GM12878 (cell line): ENCODE measurements around the gene RAB31. TPM values are rescaled to one million over a fixed set of nuclear protein-coding genes. Genes with fewer than 3 reads are reported as not detected.

Experiments used
- ATAC-seq: fragments of 200-7000 bp; cut with Tn5 transposase; 3 replicates; pipeline ENCODE4 v1.9.1; 2020; ENCODE audit warnings: mild to moderate bottlenecking, moderate library complexity
- BruUV-seq: library from RNA; stranded (reverse); fragments of 400-500 nt; replicated peaks from 2 replicates; lab custom pipeline; 2021; lab: Mats Ljungman, UMichigan
- CTCF ChIA-PET: fragments of 300-600 bp; sonication (Branson Sonifier 250); formaldehyde crosslinking; extraction: SDS; loops from one replicate; lab custom pipeline; 2021; ENCODE audit warnings: inconsistent platforms; lab: Yijun Ruan, JAX
- POLR2A ChIA-PET: fragments of 350-600 bp; formaldehyde crosslinking; extraction: SDS; loops from one replicate; lab custom pipeline; 2021; ENCODE audit warnings: inconsistent platforms; lab: Charles Lee
- RAD21 ChIA-PET: fragments of 300-600 bp; sonication (Branson Sonifier 250); formaldehyde crosslinking; loops from one replicate; lab custom pipeline; 2023; ENCODE audit warnings: antibody characterized with exemption; ENCODE audit not compliant: unreplicated experiment; lab: Charles Lee
- SMC1A ChIA-PET: fragments of 300-600 bp; sonication (Branson Sonifier 250); formaldehyde crosslinking; loops from one replicate; lab custom pipeline; 2023; ENCODE audit not compliant: unreplicated experiment, uncharacterized antibody; lab: Charles Lee
- DNase-seq: peaks from one replicate; pipeline ENCODE4 v3.0.0-alpha.2; 2011; ENCODE audit warnings: low read depth, low spot score
- FAIRE-seq: peaks from 3 replicates; lab custom pipeline; 2011; peaks lifted over from hg19 to GRCh38; lab: Jason Lieb, UNC
- H2AFZ ChIP-seq: 2 replicates; pipeline ENCODE4 v1.6.0; 2011; ENCODE audit warnings: low read depth, low read length, control low read depth; ENCODE audit not compliant: control insufficient read depth
- H3K27ac ChIP-seq: 2 replicates; pipeline ENCODE4 v1.5.1; 2011; ENCODE audit warnings: control low read depth; ENCODE audit not compliant: control insufficient read depth, insufficient read depth
- H3K27me3 ChIP-seq, 2 experiments: replicated peaks in 1 of 2; 2 replicates each; pipeline versions ENCODE4 v1.6.0 to v1.6.1; 2011; ENCODE audit warnings: low read length in 1 of 2; ENCODE audit not compliant: control insufficient read depth in 2 of 2, insufficient read depth in 2 of 2
- H3K36me3 ChIP-seq, 2 experiments: 2 replicates each; pipeline ENCODE4 v1.5.1; 2011; ENCODE audit warnings: low read length in 1 of 2; ENCODE audit not compliant: control insufficient read depth in 2 of 2, insufficient read depth in 2 of 2
- H3K4me1 ChIP-seq: 2 replicates; pipeline ENCODE4 v1.6.1; 2011; ENCODE audit warnings: mild to moderate bottlenecking, low read length, moderate library complexity, mixed read lengths; ENCODE audit not compliant: control insufficient read depth, insufficient read depth
- H3K4me2 ChIP-seq: 2 replicates; pipeline ENCODE4 v1.6.0; 2011; ENCODE audit warnings: control low read depth; ENCODE audit not compliant: control insufficient read depth, insufficient read depth
- H3K4me3 ChIP-seq: fragments of 200-600 bp; sonication (generic); 2 replicates; pipeline ENCODE4 v1.5.1; 2016
- H3K79me2 ChIP-seq: 2 replicates; pipeline ENCODE4 v1.6.0; 2011; ENCODE audit warnings: low read length; ENCODE audit not compliant: control insufficient read depth, insufficient read depth
- H3K9ac ChIP-seq: 2 replicates; pipeline ENCODE4 v1.8.0; 2011; ENCODE audit warnings: low read length, control low read depth, mixed read lengths; ENCODE audit not compliant: control insufficient read depth, insufficient read depth
- H3K9me3 ChIP-seq: replicated peaks from 3 replicates; pipeline ENCODE4 v1.5.1; 2011; ENCODE audit warnings: mild to moderate bottlenecking, low read length; ENCODE audit not compliant: control insufficient read depth, insufficient read depth
- H4K20me1 ChIP-seq: 2 replicates; pipeline ENCODE4 v1.6.0; 2011; ENCODE audit not compliant: control insufficient read depth, insufficient read depth
- BCL11A ChIP-seq: IDR thresholded peaks from 2 replicates; pipeline ENCODE4 v1.6.1; 2011; ENCODE audit warnings: low read depth, low read length
- BMI1 ChIP-seq: fragments of 450-650 bp; IDR thresholded peaks from 2 replicates; pipeline ENCODE4 v1.6.1; 2016; ENCODE audit warnings: mild to moderate bottlenecking, moderate library complexity, borderline replicate concordance
- ESRRA ChIP-seq: IDR thresholded peaks from 2 replicates; pipeline ENCODE4 v1.6.1; 2012; ENCODE audit warnings: mild to moderate bottlenecking, low read length, improper control_type of control experiment
- ETV6 ChIP-seq, 2 experiments: fragments of 450-650 bp in 1 of 2; IDR thresholded peaks in 1 of 2; conservative IDR thresholded peaks in 1 of 2; 2 replicates each; pipeline ENCODE4 v1.6.1; 2014; ENCODE audit warnings: antibody characterized with exemption in 1 of 2, borderline replicate concordance in 1 of 2, low read depth in 1 of 2, mild to moderate bottlenecking in 1 of 2, moderate library complexity in 1 of 2
- MYC ChIP-seq: IDR thresholded peaks from 2 replicates; pipeline ENCODE4 v1.6.1; 2011; ENCODE audit warnings: mild to moderate bottlenecking, low read length, moderate library complexity, inconsistent platforms; ENCODE audit not compliant: insufficient read depth, insufficient replicate concordance, insufficient read length, severe bottlenecking
- NFYA ChIP-seq: IDR thresholded peaks from 2 replicates; pipeline ENCODE4 v1.6.1; 2011; ENCODE audit warnings: low read depth, mild to moderate bottlenecking, low read length, improper control_type of control experiment, borderline replicate concordance
- POLR2A ChIP-seq: IDR thresholded peaks from 2 replicates; pipeline ENCODE4 v1.6.1; 2011; ENCODE audit warnings: low read depth, mild to moderate bottlenecking, low read length
- PRDM15 ChIP-seq: fragments of 450-650 bp; formaldehyde crosslinking; IDR thresholded peaks from 2 replicates; pipeline ENCODE4 v1.4.0; 2020; ENCODE audit warnings: mild to moderate bottlenecking, moderate library complexity
- RELB ChIP-seq: fragments of 450-650 bp; IDR thresholded peaks from 2 replicates; pipeline ENCODE4 v1.6.1; 2017; ENCODE audit warnings: low read depth, mild to moderate bottlenecking, moderate library complexity
- SMAD5 ChIP-seq: IDR thresholded peaks from 2 replicates; pipeline ENCODE4 v1.6.1; 2016; ENCODE audit warnings: antibody characterized with exemption, low read depth
- TBL1XR1 ChIP-seq: IDR thresholded peaks from 2 replicates; pipeline ENCODE4 v1.6.1; 2012; ENCODE audit warnings: low read depth, low read length, improper control_type of control experiment
- YY1 ChIP-seq: IDR thresholded peaks from 2 replicates; pipeline ENCODE4 v1.6.1; 2011; ENCODE audit warnings: low read depth, mild to moderate bottlenecking, low read length
- WGBS: methylation state at CpG from one replicate; pipeline ENCODE4 v1.1.6; 2016; ENCODE audit warnings: low lambda C conversion rate; ENCODE audit not compliant: insufficient replicate concordance, insufficient coverage; ENCODE audit errors: missing lambda C conversion rate; 5-methylcytosine and 5-hydroxymethylcytosine counted together
- in situ Hi-C: fragments of 300-500 bp; cut with MboI; formaldehyde crosslinking; loops from 9 replicates; pipeline ENCODE4 v1.14.3; 2018; ENCODE audit warnings: mixed read lengths
- intact Hi-C: fragments of 100-400 bp; cut with micrococcal nuclease; formaldehyde crosslinking; loops from one replicate; pipeline ENCODE4 v1.14.2; 2022; ENCODE audit not compliant: unreplicated experiment
- polyA plus RNA-seq, 11 experiments: library from polyadenylated mRNA; depleted of rRNA in 4 of 11; unstranded in 6 of 11; stranded (reverse) in 5 of 11; fragments of >200 nt; fragmentation: Nextera tagmentation in 4 of 11; fragmentation: Illumina TruSeq in 1 of 11; extraction: Ambion mirVana in 4 of 11; extraction: Trizol in 1 of 11; gene quantifications; 1 replicate in 1 of 11; 2 replicates in 10 of 11; pipeline versions ENCODE4 v1.2.1 to v1.2.3, GENCODE V29; 2011 to 2016; ENCODE audit warnings: inconsistent platforms in 2 of 11, missing spikeins in 2 of 11, low read depth in 1 of 11
- total RNA-seq, 4 experiments: library from RNA; depleted of rRNA in 3 of 4; stranded (reverse); fragments of >200 nt in 3 of 4; fragmentation: Illumina TruSeq in 1 of 4; extraction: Trizol in 1 of 4; gene quantifications; 2 replicates each; pipeline versions ENCODE4 v1.2.1 to v1.2.3, GENCODE V29; 2013 to 2021

Gene RAB31
- total and polyA plus RNA-seq, 10 of the 15 experiments (the other 5 are each of a cell fraction or from before 2014, with no cell fraction given), result 0.80 to 23.3 (median 12.2) TPM

- Histone ChIP-seq H3K79me2 (no peaks in the 10 kb centered on the region), H3K36me3 (no peaks in the 10 kb centered on the region), H3K4me3 (no peak overlapping the region), H3K9ac (no peak overlapping the region), H2AFZ (no peak overlapping the region), H3K4me1 (peaks cover 18% of the 10 kb centered on the region), H3K4me2 (no peak overlapping the region), H4K20me1 (no peaks in the 10 kb centered on the region), H3K27me3 (no peaks in the 10 kb centered on the region), H3K27ac (no peak overlapping the region), H3K9me3 (peaks cover 9% of the 10 kb centered on the region; the same call in 2 of the 3 replicates)
- WGBS, result 83% methylated on average over 7 of the region's 7 CpGs
- ChIA-PET CTCF (no interaction called here), POLR2A (no interaction called here), RAD21 (no interaction called here), SMC1A (no interaction called here)
- FAIRE-seq (no peak), ATAC-seq (no peak), DNase-seq (no peak)
- in situ Hi-C loops (no loop called here), intact Hi-C loops (no loop called here)
- no peak for TF ChIP-seq POLR2A
- no TSS peak for BruUV-seq
Measured at GRCh38 chr18:9865764-9866490, 157.8 kb downstream of the RAB31 start.

DNA sequence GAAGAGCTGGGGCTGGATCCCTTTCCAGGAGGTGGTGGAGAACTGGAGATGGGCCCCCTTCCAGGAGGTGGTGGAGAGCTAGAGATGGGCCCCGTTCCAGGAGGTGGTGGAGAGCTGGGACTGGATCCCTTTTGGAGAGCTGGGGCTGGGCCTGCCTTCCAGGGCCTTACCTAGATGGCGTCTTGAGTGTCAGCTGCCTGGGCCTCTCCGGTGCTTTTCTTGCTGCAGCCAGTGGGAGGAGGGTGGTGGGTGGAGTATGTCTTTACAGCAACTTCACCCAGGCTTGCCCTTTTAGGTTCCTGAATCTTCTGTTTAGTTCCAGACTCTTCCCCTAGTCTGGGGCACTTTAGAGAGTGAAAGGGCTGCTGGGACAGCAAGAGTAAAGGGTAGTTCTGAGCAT, 158.5 kb downstream of the RAB31 start:
- FAIRE-seq, result no peak
- H3K36me3 ChIP-seq, result no peaks in the 10 kb centered on the region
- no peaks in the 10 kb centered on the region for H4K20me1 ChIP-seq
- WGBS, result 67% methylated on average over 3 of the region's 3 CpGs
- ChIA-PET CTCF (no interaction called here), RAD21 (no interaction called here), SMC1A (no interaction called here), POLR2A (no interaction called here)
- no peaks in the 10 kb centered on the region for H3K79me2 ChIP-seq
- in situ Hi-C loops (no loop called here), intact Hi-C loops (no loop called here)
- H3K4me2 ChIP-seq, result no peak overlapping the region
- no peak overlapping the region for H3K9ac ChIP-seq
- DNase-seq, result no peak
- no peak overlapping the region for H3K27ac ChIP-seq
- BruUV-seq, result no TSS peak
- H3K4me3 ChIP-seq, result no peak overlapping the region
- H2AFZ ChIP-seq, result no peak overlapping the region
- ATAC-seq, result no peak
- no peaks in the 10 kb centered on the region for H3K27me3 ChIP-seq
- peaks cover 9% of the 10 kb centered on the region; the same call in 2 of the 3 replicates for H3K9me3 ChIP-seq
- peaks cover 15% of the 10 kb centered on the region for H3K4me1 ChIP-seq
- TF ChIP-seq RELB, result no peak
- no peak for TF ChIP-seq TBL1XR1
- TF ChIP-seq BCL11A, result no peak
- TF ChIP-seq ESRRA, result no peak
- no peak for TF ChIP-seq SMAD5
- no peak for TF ChIP-seq BMI1
- no peak for TF ChIP-seq ETV6 (conservative IDR thresholded peaks at IDR 0.05 in 1 of 2, IDR thresholded peaks at IDR 0.05 in 1 of 2; ENCODE audit: borderline replicate concordance in 1 of 2, low read depth in 1 of 2)
- TF ChIP-seq NFYA, result no peak
- no peak for TF ChIP-seq MYC
- no peak for TF ChIP-seq YY1
- TF ChIP-seq PRDM15, result no peak
